Chondrocyte (in vitro differentiated cells): Measurements from ENCODE around the gene NOC4L. TPM values are rescaled to one million over a fixed set of nuclear protein-coding genes. Genes with fewer than 3 reads are reported as not detected.

Experiments
- DNase-seq: peaks from one replicate; pipeline ENCODE4 v3.0.0; 2021; ENCODE audit warnings: mixed read lengths, low spot score
- H3K27ac Mint-ChIP-seq: one replicate; pipeline ENCODE4 v1.8.0; 2021; ENCODE audit warnings: mild to moderate bottlenecking, moderate library complexity, mixed read lengths; ENCODE audit not compliant: unreplicated experiment
- H3K27me3 Mint-ChIP-seq: 2 replicates; pipeline ENCODE4 v1.8.0; 2021; ENCODE audit warnings: low read depth, mixed read lengths
- H3K36me3 Mint-ChIP-seq: 2 replicates; pipeline ENCODE4 v1.8.0; 2021; ENCODE audit warnings: low read depth, mixed read lengths
- H3K4me1 Mint-ChIP-seq: 2 replicates; pipeline ENCODE4 v1.8.0; 2021; ENCODE audit warnings: low read depth, mild to moderate bottlenecking, mixed read lengths
- H3K4me3 Mint-ChIP-seq: one replicate; pipeline ENCODE4 v1.8.0; 2021; ENCODE audit warnings: mild to moderate bottlenecking, moderate library complexity, mixed read lengths; ENCODE audit not compliant: unreplicated experiment
- H3K9me3 Mint-ChIP-seq: 2 replicates; pipeline ENCODE4 v1.8.0; 2021; ENCODE audit warnings: low read depth, mixed read lengths
- total RNA-seq: library from RNA; stranded (reverse); gene quantifications from 3 replicates; pipeline ENCODE4 v1.2.1, GENCODE V29; 2021
- TF ChIP-seq, protein P1 (sequence below): fragments of 200-600 bp; sonication (generic); IDR thresholded peaks from 2 replicates; pipeline ENCODE4 v1.5.0; 2021; ENCODE audit warnings: antibody characterized with exemption, mild to moderate bottlenecking, moderate library complexity

Gene NOC4L
- total RNA-seq, 1 donor from 2014 or later = 16.0 TPM

DNA sequence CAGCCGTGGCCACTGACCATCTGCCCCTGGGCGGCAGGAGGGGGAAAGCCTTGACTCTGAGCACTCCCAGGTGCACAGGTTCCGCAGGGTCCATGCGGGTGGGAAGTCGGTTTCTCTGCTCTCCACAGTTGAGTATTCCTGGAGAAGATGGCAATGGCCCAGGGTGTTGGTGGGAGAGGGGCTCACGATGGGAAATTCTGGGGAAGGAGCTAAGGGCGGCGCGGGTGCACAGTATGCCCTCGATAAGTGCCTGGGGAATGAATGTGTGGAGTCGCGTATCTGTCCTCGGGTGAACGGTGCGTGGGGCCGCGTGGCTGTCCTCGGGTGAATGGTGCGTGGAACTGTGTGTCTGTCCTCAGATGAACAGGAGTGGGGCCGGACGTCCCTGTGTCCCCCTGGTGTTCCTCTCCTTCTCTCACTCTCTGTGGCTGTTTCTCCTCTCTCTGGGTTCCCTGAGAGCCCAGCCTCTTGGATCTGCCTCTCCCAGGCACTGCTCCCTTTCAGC lies 38.0 kb downstream of the NOC4L start:
- Mint-ChIP-seq H3K4me1 (no peaks in the 10 kb centered on the region), H3K27ac (no peak overlapping the region), H3K36me3 (no peaks in the 10 kb centered on the region), H3K9me3 (no peaks in the 10 kb centered on the region), H3K4me3 (no peak overlapping the region), H3K27me3 (peaks cover 60% of the 10 kb centered on the region)
- no peak for DNase-seq
- TF ChIP-seq, protein P1, sequence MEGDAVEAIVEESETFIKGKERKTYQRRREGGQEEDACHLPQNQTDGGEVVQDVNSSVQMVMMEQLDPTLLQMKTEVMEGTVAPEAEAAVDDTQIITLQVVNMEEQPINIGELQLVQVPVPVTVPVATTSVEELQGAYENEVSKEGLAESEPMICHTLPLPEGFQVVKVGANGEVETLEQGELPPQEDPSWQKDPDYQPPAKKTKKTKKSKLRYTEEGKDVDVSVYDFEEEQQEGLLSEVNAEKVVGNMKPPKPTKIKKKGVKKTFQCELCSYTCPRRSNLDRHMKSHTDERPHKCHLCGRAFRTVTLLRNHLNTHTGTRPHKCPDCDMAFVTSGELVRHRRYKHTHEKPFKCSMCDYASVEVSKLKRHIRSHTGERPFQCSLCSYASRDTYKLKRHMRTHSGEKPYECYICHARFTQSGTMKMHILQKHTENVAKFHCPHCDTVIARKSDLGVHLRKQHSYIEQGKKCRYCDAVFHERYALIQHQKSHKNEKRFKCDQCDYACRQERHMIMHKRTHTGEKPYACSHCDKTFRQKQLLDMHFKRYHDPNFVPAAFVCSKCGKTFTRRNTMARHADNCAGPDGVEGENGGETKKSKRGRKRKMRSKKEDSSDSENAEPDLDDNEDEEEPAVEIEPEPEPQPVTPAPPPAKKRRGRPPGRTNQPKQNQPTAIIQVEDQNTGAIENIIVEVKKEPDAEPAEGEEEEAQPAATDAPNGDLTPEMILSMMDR = no peak

DNA sequence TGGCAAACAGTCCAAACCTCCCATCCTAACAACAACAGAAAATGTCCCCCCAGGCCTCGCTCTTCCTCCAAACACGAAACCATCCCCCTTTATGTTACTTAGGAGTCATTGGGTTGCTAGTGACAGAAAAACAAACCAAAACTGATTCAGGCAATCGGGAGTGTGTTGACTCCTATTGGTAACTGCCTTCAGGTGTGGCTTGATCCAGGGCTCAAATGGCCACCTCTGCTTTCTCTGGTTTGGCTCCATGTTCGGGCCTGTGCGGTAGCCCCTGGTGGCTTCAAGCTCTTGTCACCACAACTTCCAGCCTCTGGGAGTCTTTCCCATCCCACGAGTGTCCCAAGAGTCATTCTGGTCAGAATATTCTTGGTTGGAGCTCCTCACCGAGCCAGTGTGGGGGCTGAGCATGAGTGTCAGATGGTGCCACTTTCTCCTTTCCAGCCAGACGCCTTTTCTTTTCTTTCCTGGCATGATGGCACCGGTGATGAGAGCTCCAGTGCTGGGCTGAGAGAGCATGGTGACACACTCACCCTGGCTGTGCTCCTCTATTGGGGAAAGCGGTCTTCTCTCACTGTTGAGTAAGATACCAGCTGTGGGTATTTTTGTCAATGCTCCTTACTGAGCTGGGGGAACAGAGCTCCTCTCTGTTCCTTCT lies 38.6 kb downstream of the NOC4L start:
- TF ChIP-seq, protein P1 = no peak
- Mint-ChIP-seq H3K36me3 (no peaks in the 10 kb centered on the region), H3K4me3 (no peak overlapping the region), H3K9me3 (no peaks in the 10 kb centered on the region), H3K4me1 (no peaks in the 10 kb centered on the region), H3K27me3 (peaks cover 64% of the 10 kb centered on the region), H3K27ac (no peak overlapping the region)
- DNase-seq = no peak

DNA sequence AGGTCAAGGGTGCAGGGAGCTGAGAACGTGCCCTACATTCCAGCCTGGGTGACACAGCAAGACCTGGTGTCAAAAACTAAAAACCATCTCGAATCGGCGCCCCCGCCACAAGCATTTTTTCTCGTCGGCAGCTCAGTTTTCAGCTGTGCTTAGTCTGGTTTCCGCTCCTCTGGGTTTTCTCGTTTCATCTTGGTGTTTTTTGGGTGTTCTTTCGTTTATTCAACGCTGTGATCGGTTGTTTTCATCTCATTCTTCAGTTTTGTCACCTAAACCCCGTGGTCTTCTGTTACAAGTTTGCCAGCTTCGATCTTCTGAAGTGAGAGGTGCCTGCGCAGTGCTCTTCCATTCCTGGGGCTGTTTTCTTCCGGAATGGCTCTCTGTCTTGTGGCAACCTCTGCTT lies 41.4 kb downstream of the NOC4L start:
- no peak for DNase-seq
- H3K27ac Mint-ChIP-seq = no peak overlapping the region
- H3K4me1 Mint-ChIP-seq = peaks cover 4% of the 10 kb centered on the region
- H3K9me3 Mint-ChIP-seq = no peaks in the 10 kb centered on the region
- H3K36me3 Mint-ChIP-seq = no peaks in the 10 kb centered on the region
- TF ChIP-seq, protein P1 = no peak
- H3K4me3 Mint-ChIP-seq = no peak overlapping the region
- H3K27me3 Mint-ChIP-seq = peaks cover 54% of the 10 kb centered on the region

DNA sequence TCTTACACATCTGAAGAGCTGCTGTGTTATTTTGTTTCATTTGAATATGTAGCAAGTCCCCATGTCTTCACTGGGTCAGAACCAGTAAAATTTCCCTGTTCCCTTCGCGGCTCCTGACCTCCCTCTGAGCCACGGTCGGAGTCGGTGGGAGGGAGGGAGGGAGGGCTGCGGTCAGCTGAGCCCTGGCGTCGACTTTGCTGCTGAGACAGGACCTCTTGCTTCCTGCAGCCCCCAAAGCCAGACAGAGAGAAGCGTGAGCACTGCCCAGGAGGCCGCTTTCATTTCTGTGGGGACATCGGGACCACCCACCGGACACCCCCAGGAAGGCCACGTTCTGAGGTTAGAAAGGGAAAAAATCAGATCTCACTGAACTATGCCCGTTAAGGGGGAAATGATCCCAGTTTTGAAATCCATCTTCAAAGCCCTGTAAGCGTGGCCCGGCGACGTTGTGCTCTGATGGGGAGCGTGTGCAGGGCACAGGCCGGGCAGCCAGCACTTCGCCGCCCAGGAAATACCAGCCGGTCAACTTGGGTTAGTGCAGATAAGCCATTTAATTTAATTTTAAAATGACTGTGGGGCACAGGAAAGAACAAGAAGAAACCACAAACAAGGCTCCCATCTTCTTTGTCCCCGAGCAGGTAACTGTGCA lies 42.1 kb downstream of the NOC4L start:
- peaks cover 49% of the 10 kb centered on the region for H3K27me3 Mint-ChIP-seq
- TF ChIP-seq, protein P1 = no peak

DNA sequence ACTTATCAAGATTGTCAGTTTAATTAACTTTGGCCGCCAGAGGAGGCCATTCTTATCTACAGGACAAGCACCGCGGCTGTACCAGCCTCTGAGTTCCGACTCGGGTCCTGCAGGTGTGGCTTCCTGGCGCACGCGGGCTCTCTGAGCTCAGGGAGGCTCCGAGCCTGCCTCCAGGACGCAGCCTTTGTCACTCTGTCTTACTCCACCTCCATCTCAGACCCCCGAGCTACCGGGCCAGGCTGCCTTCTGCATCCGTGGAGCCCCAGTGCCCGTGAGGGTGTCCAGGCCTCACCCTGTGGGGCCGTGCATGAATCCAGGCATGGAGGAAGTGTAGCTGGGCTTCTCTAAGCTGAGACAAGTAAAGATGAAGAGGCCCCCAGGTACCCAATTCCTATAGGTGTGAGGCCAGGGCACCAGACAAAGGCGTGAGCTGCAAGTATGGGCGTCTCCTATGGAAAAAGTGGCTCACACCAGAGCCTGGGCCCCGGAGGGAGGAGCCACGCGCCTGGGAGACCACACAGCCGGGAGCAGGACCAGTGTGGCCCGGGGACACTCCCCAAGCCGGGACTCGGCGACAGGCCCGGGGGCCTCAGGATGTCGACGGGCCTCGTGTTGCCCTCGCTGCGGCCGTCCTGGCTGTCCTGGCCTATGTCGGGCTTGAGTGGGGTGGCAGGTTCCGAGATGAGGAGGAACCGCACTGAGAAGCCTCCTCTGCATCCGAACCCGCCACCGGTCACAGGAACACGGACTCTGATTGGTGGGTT lies 42.8 kb downstream of the NOC4L start:
- Mint-ChIP-seq H3K27me3 (peaks cover 46% of the 10 kb centered on the region), H3K27ac (no peak overlapping the region), H3K9me3 (no peaks in the 10 kb centered on the region), H3K4me3 (no peak overlapping the region), H3K36me3 (no peaks in the 10 kb centered on the region), H3K4me1 (peaks cover 4% of the 10 kb centered on the region)
- TF ChIP-seq, protein P1 = no peak
- DNase-seq = no peak

More for the DNA sequence above, 42.1 kb downstream of the NOC4L start:
- Mint-ChIP-seq H3K4me1 (peaks cover 4% of the 10 kb centered on the region), H3K9me3 (no peaks in the 10 kb centered on the region), H3K4me3 (no peak overlapping the region), H3K36me3 (no peaks in the 10 kb centered on the region), H3K27ac (no peak overlapping the region)
- DNase-seq = no peak
